Neural progenitor cell (in vitro differentiated cells): ENCODE measurements around the gene TRPM3.

Experiments
- EZH2 ChIP-seq: fragments of 200-600 bp; sonication (generic); IDR thresholded peaks from 2 replicates; pipeline ENCODE4 v1.6.1; 2017; ENCODE audit warnings: antibody characterized with exemption, mild to moderate bottlenecking, moderate library complexity
- EZH2phosphoT487 ChIP-seq: fragments of 200-600 bp; sonication (generic); IDR thresholded peaks from 2 replicates; pipeline ENCODE4 v1.6.1; 2017; ENCODE audit warnings: antibody characterized with exemption
- TF ChIP-seq, protein P1 (sequence below): fragments of 200-600 bp; sonication (generic); IDR thresholded peaks from 2 replicates; pipeline ENCODE4 v1.5.1; 2017; ENCODE audit warnings: antibody characterized with exemption, mild to moderate bottlenecking

GRCh38 chr9:71036501-71036900 is 84.9 kb downstream of the TRPM3 start:
- TF ChIP-seq, protein P1, sequence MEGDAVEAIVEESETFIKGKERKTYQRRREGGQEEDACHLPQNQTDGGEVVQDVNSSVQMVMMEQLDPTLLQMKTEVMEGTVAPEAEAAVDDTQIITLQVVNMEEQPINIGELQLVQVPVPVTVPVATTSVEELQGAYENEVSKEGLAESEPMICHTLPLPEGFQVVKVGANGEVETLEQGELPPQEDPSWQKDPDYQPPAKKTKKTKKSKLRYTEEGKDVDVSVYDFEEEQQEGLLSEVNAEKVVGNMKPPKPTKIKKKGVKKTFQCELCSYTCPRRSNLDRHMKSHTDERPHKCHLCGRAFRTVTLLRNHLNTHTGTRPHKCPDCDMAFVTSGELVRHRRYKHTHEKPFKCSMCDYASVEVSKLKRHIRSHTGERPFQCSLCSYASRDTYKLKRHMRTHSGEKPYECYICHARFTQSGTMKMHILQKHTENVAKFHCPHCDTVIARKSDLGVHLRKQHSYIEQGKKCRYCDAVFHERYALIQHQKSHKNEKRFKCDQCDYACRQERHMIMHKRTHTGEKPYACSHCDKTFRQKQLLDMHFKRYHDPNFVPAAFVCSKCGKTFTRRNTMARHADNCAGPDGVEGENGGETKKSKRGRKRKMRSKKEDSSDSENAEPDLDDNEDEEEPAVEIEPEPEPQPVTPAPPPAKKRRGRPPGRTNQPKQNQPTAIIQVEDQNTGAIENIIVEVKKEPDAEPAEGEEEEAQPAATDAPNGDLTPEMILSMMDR, result no peak
- TF ChIP-seq EZH2 (no peak), EZH2phosphoT487 (no peak)
